Panc1 (cell line): ENCODE results near the gene SETD1B. TPM values are rescaled to one million over a fixed set of nuclear protein-coding genes. Genes with fewer than 3 reads are reported as not detected.
A peak's percentile ranks its signal among the peaks of the same experiment; 100 is the strongest.
"Not testable (repeated sequence)": the region's sequence is repeated elsewhere in the genome, so short reads cannot be mapped to it uniquely, and the experiment has no call there.

Experiments
- ATAC-seq: fragments of 200-7000 bp; cut with Tn5 transposase; 2 replicates; pipeline ENCODE4 v1.9.1; 2020; ENCODE audit warnings: mild to moderate bottlenecking, moderate library complexity
- BruUV-seq: library from RNA; stranded (reverse); fragments of 400-500 nt; replicated peaks from 2 replicates; lab custom pipeline; 2021; lab: Mats Ljungman, UMichigan
- CTCF ChIA-PET: fragments of 300-600 bp; sonication (Branson Sonifier 250); formaldehyde crosslinking; loops from one replicate; lab custom pipeline; 2022; ENCODE audit warnings: antibody characterized with exemption; lab: Charles Lee
- POLR2A ChIA-PET: fragments of 300-600 bp; sonication (Branson Sonifier 250); formaldehyde crosslinking; loops from one replicate; lab custom pipeline; 2022; ENCODE audit warnings: antibody characterized with exemption; lab: Charles Lee
- DNase-seq: peaks from one replicate; pipeline ENCODE4 v3.0.0-alpha.2; 2010; ENCODE audit warnings: low read depth, low spot score
- H3K27ac ChIP-seq: 2 replicates; pipeline ENCODE4 v1.5.1; 2011; ENCODE audit warnings: mild to moderate bottlenecking, low read length, inconsistent platforms
- H3K27me3 ChIP-seq: fragments of 200-500 bp; sonication (Bioruptor generic); 2 replicates; pipeline ENCODE4 v1.6.0; 2014; ENCODE audit warnings: low read length, inconsistent platforms; ENCODE audit not compliant: control insufficient read depth, insufficient read depth
- H3K36me3 ChIP-seq: fragments of 200-500 bp; sonication (Bioruptor generic); 2 replicates; pipeline ENCODE4 v1.5.1; 2014; ENCODE audit warnings: inconsistent platforms, mild to moderate bottlenecking, low read length, moderate library complexity; ENCODE audit not compliant: control insufficient read depth, insufficient read depth
- H3K4me1 ChIP-seq: 2 replicates; pipeline ENCODE4 v1.5.1; 2011; ENCODE audit warnings: inconsistent platforms, mild to moderate bottlenecking, low read length, moderate library complexity; ENCODE audit not compliant: control insufficient read depth, insufficient read depth
- H3K4me3 ChIP-seq, 2 experiments: 2 replicates each; pipeline ENCODE4 v1.5.1; 2011 to 2012; ENCODE audit warnings: low read depth in 2 of 2, low read length in 2 of 2, mild to moderate bottlenecking in 2 of 2, inconsistent platforms in 1 of 2, moderate library complexity in 1 of 2
- H3K9me3 ChIP-seq: fragments of 200-500 bp; sonication (Bioruptor generic); 2 replicates; pipeline ENCODE4 v1.5.1; 2014; ENCODE audit warnings: low read depth, mild to moderate bottlenecking, inconsistent platforms, low read length, moderate library complexity; ENCODE audit not compliant: control insufficient read depth, insufficient read depth
- CTCF ChIP-seq: fragments of 450-650 bp; IDR thresholded peaks from 2 replicates; pipeline ENCODE4 v1.5.1; 2017; ENCODE audit warnings: mild to moderate bottlenecking
- POLR2AphosphoS5 ChIP-seq: IDR thresholded peaks from 2 replicates; pipeline ENCODE4 v1.6.1; 2012; ENCODE audit warnings: mild to moderate bottlenecking, low read depth, low read length, moderate library complexity
- REST ChIP-seq, 2 experiments: IDR thresholded peaks; 2 replicates each; pipeline ENCODE4 v1.6.1; 2011 to 2012; ENCODE audit warnings: low read depth in 2 of 2, control low read depth in 1 of 2, low read length in 1 of 2, mild to moderate bottlenecking in 1 of 2, moderate library complexity in 1 of 2; ENCODE audit not compliant: insufficient read depth in 1 of 2
- SIN3A ChIP-seq: IDR thresholded peaks from 2 replicates; pipeline ENCODE4 v1.6.1; 2012; ENCODE audit warnings: low read depth, mild to moderate bottlenecking, low read length, moderate library complexity, borderline replicate concordance; ENCODE audit not compliant: insufficient read depth
- TCF7L2 ChIP-seq: IDR thresholded peaks from 2 replicates; pipeline ENCODE4 v1.6.1; 2011; ENCODE audit warnings: mild to moderate bottlenecking, low read depth, low read length, inconsistent platforms
- in situ Hi-C: cut with HindIII; loops from 2 replicates; pipeline ENCODE4 v1.10.0; 2016; ENCODE audit warnings: low sequenced_read_pairs, low pct_unique_long_range_greater_than_20kb
- intact Hi-C: fragments of 100-400 bp; cut with micrococcal nuclease; formaldehyde crosslinking; loops from one replicate; pipeline ENCODE4 v1.10.0; 2022; ENCODE audit not compliant: unreplicated experiment
- total RNA-seq: library from RNA; stranded (reverse); gene quantifications from one replicate; pipeline ENCODE4 v1.2.1, GENCODE V29; 2021; ENCODE audit not compliant: unreplicated experiment

SETD1B gene
- total RNA-seq, 1 experiment from 2014 or later, result 31.2 TPM

- ATAC-seq (peak; percentile 27; the same call in 1 of the 2 replicates), DNase-seq (no peak)
- in situ Hi-C loops, result no loop called here
- no peaks in the 10 kb centered on the region for H3K9me3 ChIP-seq
- ChIA-PET CTCF (interaction anchor here (0.5 kb wide), 1 partner anchor 25 kb away, joined by 10 read pairs; no protein-coding TSS in a partner anchor), POLR2A (interaction anchor here (0.5 kb wide), 1 partner anchor 38 kb away, joined by 3 read pairs; no protein-coding TSS in a partner anchor)
- no peaks in the 10 kb centered on the region for H3K36me3 ChIP-seq
- TF ChIP-seq POLR2AphosphoS5, result no peak
- no peak for TF ChIP-seq CTCF
- TF ChIP-seq SIN3A, result no peak
- no peak for TF ChIP-seq TCF7L2
- no peak for TF ChIP-seq REST (IDR thresholded peaks at IDR 0.05; ENCODE audit: insufficient read depth in 1 of 2, low read depth in 2 of 2, low read length in 1 of 2)
- no TSS peak for BruUV-seq
- H3K27me3 ChIP-seq, result no peaks in the 10 kb centered on the region
- no peak overlapping the region for H3K27ac ChIP-seq
- intact Hi-C loops, result no loop called here
- H3K4me3 ChIP-seq, result no peak overlapping the region
- peaks cover 23% of the 10 kb centered on the region for H3K4me1 ChIP-seq
These were observed 56.4 kb downstream of the SETD1B start for GRCh38 chr12:121860257-121860656.

GRCh38 chr12:121860699-121861098 lies 56.9 kb downstream of the SETD1B start:
- POLR2A ChIA-PET, H3K4me3 ChIP-seq, H3K36me3 ChIP-seq, ATAC-seq, H3K27me3 ChIP-seq, H3K27ac ChIP-seq, intact Hi-C loops, DNase-seq, in situ Hi-C loops, H3K9me3 ChIP-seq, BruUV-seq: not testable (repeated sequence)
- peaks cover 23% of the 10 kb centered on the region for H3K4me1 ChIP-seq
- CTCF ChIA-PET, result interaction anchor here (0.5 kb wide), 2 partner anchors 25 to 358 kb away, joined by 5 to 10 read pairs; no protein-coding TSS in a partner anchor

- 0 out of 2 replicates have a peak overlapping the region, but pooled peaks have one; percentile 6 for H3K27ac ChIP-seq
- H3K9me3 ChIP-seq, result no peaks in the 10 kb centered on the region
- in situ Hi-C loops (no loop called here), intact Hi-C loops (no loop called here)
- no peaks in the 10 kb centered on the region for H3K36me3 ChIP-seq
- CTCF ChIA-PET, result interaction anchor here (0.5 to 1.4 kb wide), 2 partner anchors 16 to 65 kb away, joined by 3 to 5 read pairs; no protein-coding TSS in a partner anchor
- no peaks in the 10 kb centered on the region for H3K27me3 ChIP-seq
- peaks cover 23% of the 10 kb centered on the region for H3K4me1 ChIP-seq
- peak overlapping the region in 1 of 2 experiments; percentile 2; a peak in 1 of 4 replicates for H3K4me3 ChIP-seq
- POLR2A ChIA-PET, result interaction anchor here (0.6 to 1.0 kb wide), 3 partner anchors 15 to 48 kb away, joined by 3 to 5 read pairs (median 4); no protein-coding TSS in a partner anchor
- no TSS peak for BruUV-seq
- TF ChIP-seq POLR2AphosphoS5, result no peak
- TF ChIP-seq REST (IDR thresholded peaks at IDR 0.05; ENCODE audit: insufficient read depth in 1 of 2, low read depth in 2 of 2, low read length in 1 of 2), result no peak
- TF ChIP-seq CTCF, result no peak
- no peak for TF ChIP-seq TCF7L2
- no peak for TF ChIP-seq SIN3A
- no peak for DNase-seq
- peak; percentile 48; the same call in 1 of the 2 replicates for ATAC-seq
These were observed 57.9 kb downstream of the SETD1B start for GRCh38 chr12:121861636-121862254.
